ENCODE measurements around the gene AP2A1.

DNA sequence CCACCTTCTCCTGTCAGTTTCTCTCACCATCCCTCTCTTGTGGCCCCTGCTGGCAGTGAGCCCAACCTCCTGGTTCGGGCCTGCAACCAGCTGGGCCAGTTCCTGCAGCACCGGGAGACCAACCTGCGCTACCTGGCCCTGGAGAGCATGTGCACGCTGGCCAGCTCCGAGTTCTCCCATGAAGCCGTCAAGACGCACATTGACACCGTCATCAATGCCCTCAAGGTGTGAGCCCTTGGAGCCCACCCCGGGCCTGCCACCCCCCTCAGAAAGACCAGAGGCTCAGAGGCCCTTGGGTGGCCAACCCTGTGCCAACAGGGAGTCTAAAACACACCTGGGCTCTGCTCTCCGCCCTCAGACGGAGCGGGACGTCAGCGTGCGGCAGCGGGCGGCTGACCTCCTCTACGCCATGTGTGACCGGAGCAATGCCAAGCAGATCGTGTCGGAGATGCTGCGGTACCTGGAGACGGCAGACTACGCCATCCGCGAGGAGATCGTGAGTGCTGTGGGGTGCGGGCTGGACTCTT is 32.5 kb downstream of the AP2A1 start:
- TF ChIP-seq, protein P1, sequence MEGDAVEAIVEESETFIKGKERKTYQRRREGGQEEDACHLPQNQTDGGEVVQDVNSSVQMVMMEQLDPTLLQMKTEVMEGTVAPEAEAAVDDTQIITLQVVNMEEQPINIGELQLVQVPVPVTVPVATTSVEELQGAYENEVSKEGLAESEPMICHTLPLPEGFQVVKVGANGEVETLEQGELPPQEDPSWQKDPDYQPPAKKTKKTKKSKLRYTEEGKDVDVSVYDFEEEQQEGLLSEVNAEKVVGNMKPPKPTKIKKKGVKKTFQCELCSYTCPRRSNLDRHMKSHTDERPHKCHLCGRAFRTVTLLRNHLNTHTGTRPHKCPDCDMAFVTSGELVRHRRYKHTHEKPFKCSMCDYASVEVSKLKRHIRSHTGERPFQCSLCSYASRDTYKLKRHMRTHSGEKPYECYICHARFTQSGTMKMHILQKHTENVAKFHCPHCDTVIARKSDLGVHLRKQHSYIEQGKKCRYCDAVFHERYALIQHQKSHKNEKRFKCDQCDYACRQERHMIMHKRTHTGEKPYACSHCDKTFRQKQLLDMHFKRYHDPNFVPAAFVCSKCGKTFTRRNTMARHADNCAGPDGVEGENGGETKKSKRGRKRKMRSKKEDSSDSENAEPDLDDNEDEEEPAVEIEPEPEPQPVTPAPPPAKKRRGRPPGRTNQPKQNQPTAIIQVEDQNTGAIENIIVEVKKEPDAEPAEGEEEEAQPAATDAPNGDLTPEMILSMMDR (IDR thresholded peaks at IDR 0.05) = no peak
- no peak for TF ChIP-seq POLR2A (IDR thresholded peaks at IDR 0.05)

All from right lobe of liver (tissue), 4 donors.